ENCODE data around the gene MPIG6B. TPM values are rescaled to one million over a fixed set of nuclear protein-coding genes. Genes with fewer than 3 reads are reported as not detected.

The MPIG6B gene
- total RNA-seq, 2 experiments from 2014 or later = not detected

DNA sequence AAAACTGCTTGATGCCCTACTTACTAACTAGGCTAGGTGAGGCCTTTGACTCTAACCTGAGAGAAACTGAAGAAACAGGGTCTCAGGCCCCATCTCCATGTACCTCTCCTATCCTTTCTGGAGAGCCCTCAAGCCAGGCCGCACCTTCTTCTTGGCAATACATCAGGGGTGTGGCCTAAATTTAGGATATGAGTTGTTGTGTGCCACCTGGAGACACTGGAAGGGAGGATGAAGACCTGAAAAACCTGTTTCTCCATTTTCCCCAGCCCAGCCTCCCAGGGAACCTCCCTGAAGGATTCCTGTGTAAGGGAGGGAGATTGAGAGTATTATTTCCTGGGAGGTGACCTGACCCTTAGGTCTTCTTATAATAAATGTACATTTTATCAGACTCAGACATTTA lies 4.9 kb upstream of the MPIG6B start:
- no peak for TF ChIP-seq EZH2phosphoT487 (IDR thresholded peaks at IDR 0.05; ENCODE audit: borderline replicate concordance, low read depth, low read length)
- TF ChIP-seq, protein P1, sequence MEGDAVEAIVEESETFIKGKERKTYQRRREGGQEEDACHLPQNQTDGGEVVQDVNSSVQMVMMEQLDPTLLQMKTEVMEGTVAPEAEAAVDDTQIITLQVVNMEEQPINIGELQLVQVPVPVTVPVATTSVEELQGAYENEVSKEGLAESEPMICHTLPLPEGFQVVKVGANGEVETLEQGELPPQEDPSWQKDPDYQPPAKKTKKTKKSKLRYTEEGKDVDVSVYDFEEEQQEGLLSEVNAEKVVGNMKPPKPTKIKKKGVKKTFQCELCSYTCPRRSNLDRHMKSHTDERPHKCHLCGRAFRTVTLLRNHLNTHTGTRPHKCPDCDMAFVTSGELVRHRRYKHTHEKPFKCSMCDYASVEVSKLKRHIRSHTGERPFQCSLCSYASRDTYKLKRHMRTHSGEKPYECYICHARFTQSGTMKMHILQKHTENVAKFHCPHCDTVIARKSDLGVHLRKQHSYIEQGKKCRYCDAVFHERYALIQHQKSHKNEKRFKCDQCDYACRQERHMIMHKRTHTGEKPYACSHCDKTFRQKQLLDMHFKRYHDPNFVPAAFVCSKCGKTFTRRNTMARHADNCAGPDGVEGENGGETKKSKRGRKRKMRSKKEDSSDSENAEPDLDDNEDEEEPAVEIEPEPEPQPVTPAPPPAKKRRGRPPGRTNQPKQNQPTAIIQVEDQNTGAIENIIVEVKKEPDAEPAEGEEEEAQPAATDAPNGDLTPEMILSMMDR (conservative IDR thresholded peaks at IDR 0.05; ENCODE audit: low read length) = no peak
- Histone ChIP-seq H3K4me1 (ENCODE audit: insufficient read depth, low read length, poor library complexity, severe bottlenecking) (no peaks in the 10 kb centered on the region), H2AFZ (ENCODE audit: low read length) (no peak overlapping the region), H3K36me3 (ENCODE audit: insufficient read depth, low read length) (no peaks in the 10 kb centered on the region), H4K20me1 (ENCODE audit: insufficient read depth, low read length) (no peaks in the 10 kb centered on the region), H3K9me2 (ENCODE audit: insufficient read depth, low read length) (no peaks in the 10 kb centered on the region), H3K4me2 (ENCODE audit: low read length) (no peak overlapping the region), H3K4me3 (ENCODE audit: low read depth, low read length, poor library complexity, severe bottlenecking) (no peak overlapping the region), H3K27ac (ENCODE audit: low read depth, low read length, poor library complexity, severe bottlenecking) (no peak overlapping the region), H3K9me3 (ENCODE audit: low read length) (no peaks in the 10 kb centered on the region), H3K79me2 (ENCODE audit: insufficient read depth, low read depth, low read length) (no peaks in the 10 kb centered on the region)
- POLR2A ChIA-PET = no interaction called here
- no peak for DNase-seq (ENCODE audit: low spot score)
- CTCF ChIA-PET (ENCODE audit: unreplicated experiment) = no interaction called here
- intact Hi-C loops (cut with micrococcal nuclease; ENCODE audit: unreplicated experiment) = no loop called here
- no TSS peak for BruUV-seq (replicated peaks)

DNA sequence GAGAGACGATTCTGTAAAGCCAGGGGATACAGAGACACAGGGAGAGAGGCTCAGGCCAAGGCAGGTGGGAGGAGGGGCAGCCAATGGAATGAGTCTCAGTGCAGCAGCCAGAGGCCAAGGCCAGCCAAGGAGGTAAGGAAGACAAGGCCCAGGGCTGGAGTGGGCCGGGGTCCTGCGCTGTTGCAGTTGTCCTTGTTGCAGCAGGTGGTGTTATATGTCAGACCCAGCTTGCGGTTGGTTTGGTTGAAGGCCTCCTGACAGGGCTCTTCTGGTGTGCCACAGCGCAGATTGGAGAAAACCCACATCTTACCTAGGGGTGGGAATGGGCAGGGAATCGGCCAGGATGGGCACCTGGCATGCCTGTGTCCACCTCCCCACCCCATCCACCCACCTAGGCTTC lies 4.2 kb upstream of the MPIG6B start:
- H3K9me3 ChIP-seq (ENCODE audit: low read length) = no peaks in the 10 kb centered on the region
- BruUV-seq (replicated peaks) = no TSS peak
- H3K4me3 ChIP-seq (ENCODE audit: low read depth, low read length, poor library complexity, severe bottlenecking) = no peak overlapping the region
- ChIA-PET CTCF (ENCODE audit: unreplicated experiment) (no interaction called here), POLR2A (no interaction called here)
- no peaks in the 10 kb centered on the region for H3K79me2 ChIP-seq (ENCODE audit: insufficient read depth, low read depth, low read length)
- H3K9me2 ChIP-seq (ENCODE audit: insufficient read depth, low read length) = no peaks in the 10 kb centered on the region
- H2AFZ ChIP-seq (ENCODE audit: low read length) = no peak overlapping the region
- TF ChIP-seq EZH2phosphoT487 (IDR thresholded peaks at IDR 0.05; ENCODE audit: borderline replicate concordance, low read depth, low read length) = no peak
- TF ChIP-seq, protein P1 (conservative IDR thresholded peaks at IDR 0.05; ENCODE audit: low read length) = no peak
- no peaks in the 10 kb centered on the region for H3K36me3 ChIP-seq (ENCODE audit: insufficient read depth, low read length)
- intact Hi-C loops (cut with micrococcal nuclease; ENCODE audit: unreplicated experiment) = no loop called here
- no peaks in the 10 kb centered on the region for H4K20me1 ChIP-seq (ENCODE audit: insufficient read depth, low read length)
- H3K4me2 ChIP-seq (ENCODE audit: low read length) = no peak overlapping the region
- H3K27ac ChIP-seq (ENCODE audit: low read depth, low read length, poor library complexity, severe bottlenecking) = no peak overlapping the region
- no peak for DNase-seq (ENCODE audit: low spot score)
- H3K4me1 ChIP-seq (ENCODE audit: insufficient read depth, low read length, poor library complexity, severe bottlenecking) = no peaks in the 10 kb centered on the region

DNA sequence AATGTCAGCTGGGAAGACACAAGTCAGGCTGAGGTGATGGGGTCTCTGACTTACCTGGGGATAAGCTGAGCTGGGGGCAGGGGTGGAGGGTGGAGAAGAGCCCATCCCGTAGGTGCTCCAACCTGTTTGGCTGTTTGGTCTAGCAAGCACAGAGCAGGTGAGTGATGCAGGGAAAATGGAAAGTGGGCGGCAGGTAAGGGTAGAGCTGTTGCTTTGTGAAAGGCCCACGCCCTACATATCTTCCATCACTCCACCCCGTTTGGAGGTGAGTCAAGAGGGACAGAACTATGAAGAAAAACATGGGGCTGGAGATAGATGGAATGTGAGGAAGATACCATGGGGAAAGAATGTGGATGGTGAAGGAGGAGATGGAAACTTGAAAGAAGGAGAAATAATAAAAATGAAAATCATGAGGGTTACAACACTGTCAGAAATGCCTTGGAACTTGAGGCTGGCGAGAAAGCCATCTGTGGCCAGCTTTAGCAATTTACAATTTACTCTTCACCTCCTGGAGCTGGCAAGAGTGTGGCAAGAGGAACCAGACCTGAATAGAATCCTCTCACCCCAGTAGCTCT lies 2.9 kb upstream of the MPIG6B start:
- no peaks in the 10 kb centered on the region for H3K9me2 ChIP-seq (ENCODE audit: insufficient read depth, low read length)

More for the DNA sequence above, 2.9 kb upstream of the MPIG6B start:
- Histone ChIP-seq H3K36me3 (ENCODE audit: insufficient read depth, low read length) (no peaks in the 10 kb centered on the region), H3K9me3 (ENCODE audit: low read length) (no peaks in the 10 kb centered on the region), H3K4me1 (ENCODE audit: insufficient read depth, low read length, poor library complexity, severe bottlenecking) (no peaks in the 10 kb centered on the region), H3K27ac (ENCODE audit: low read depth, low read length, poor library complexity, severe bottlenecking) (no peak overlapping the region), H3K4me2 (ENCODE audit: low read length) (no peak overlapping the region), H3K79me2 (ENCODE audit: insufficient read depth, low read depth, low read length) (no peaks in the 10 kb centered on the region), H2AFZ (ENCODE audit: low read length) (no peak overlapping the region), H3K4me3 (ENCODE audit: low read depth, low read length, poor library complexity, severe bottlenecking) (no peak overlapping the region), H4K20me1 (ENCODE audit: insufficient read depth, low read length) (no peaks in the 10 kb centered on the region)
- TF ChIP-seq, protein P1 (conservative IDR thresholded peaks at IDR 0.05; ENCODE audit: low read length) = no peak
- no peak for TF ChIP-seq EZH2phosphoT487 (IDR thresholded peaks at IDR 0.05; ENCODE audit: borderline replicate concordance, low read depth, low read length)
- no TSS peak for BruUV-seq (replicated peaks)
- no peak for DNase-seq (ENCODE audit: low spot score)
- intact Hi-C loops (cut with micrococcal nuclease; ENCODE audit: unreplicated experiment) = no loop called here
- ChIA-PET CTCF (ENCODE audit: unreplicated experiment) (no interaction called here), POLR2A (interaction anchor here (0.6 kb wide), 1 partner anchor 35 kb away, joined by 3 read pairs; no protein-coding TSS in a partner anchor)
